Prostate gland (tissue), 2 donors: ENCODE measurements around the gene TSHZ2.

Experiments
- CTCF ChIP-seq, 4 experiments: fragments of 200-600 bp in 2 of 4; fragments of 450-650 bp in 2 of 4; sonication (generic) in 2 of 4; IDR thresholded peaks; 1 replicate in 3 of 4; 2 replicates in 1 of 4; pipeline ENCODE4 v1.5.1; 2016 to 2019; ENCODE audit warnings: antibody characterized with exemption in 4 of 4, mild to moderate bottlenecking in 2 of 4, moderate library complexity in 2 of 4
- POLR2A ChIP-seq: fragments of 450-650 bp; IDR thresholded peaks from one replicate; pipeline ENCODE4 v1.6.1; 2016; ENCODE audit warnings: antibody characterized with exemption, mild to moderate bottlenecking
- POLR2AphosphoS5 ChIP-seq: sonication (generic); formaldehyde crosslinking; IDR thresholded peaks from one replicate; pipeline ENCODE4 v1.6.1; 2017; ENCODE audit warnings: antibody characterized with exemption

GRCh38 chr20:53498341-53498740, 526.2 kb downstream of the TSHZ2 start:
- TF ChIP-seq CTCF (IDR thresholded peaks at IDR 0.05) (no peak), POLR2A (no peak), POLR2AphosphoS5 (no peak)
